ENCODE data around the gene DPYSL3. TPM values are rescaled to one million over a fixed set of nuclear protein-coding genes. Genes with fewer than 3 reads are reported as not detected.

Gene DPYSL3
- total RNA-seq, 1 donor from 2014 or later: 16.4 TPM

GRCh38 chr5:147474140-147474539 lies 35.7 kb downstream of the DPYSL3 start:
- no peak for DNase-seq (ENCODE audit: low read depth)

GRCh38 chr5:147472664-147473475 lies 37.0 kb downstream of the DPYSL3 start:
- no peak for DNase-seq (ENCODE audit: low read depth)

GRCh38 chr5:147467973-147468508 lies 41.8 kb downstream of the DPYSL3 start:
- DNase-seq (ENCODE audit: low read depth): no peak

- DNase-seq (ENCODE audit: low read depth): no peak
Measured at GRCh38 chr5:147466360-147466980, 43.4 kb downstream of the DPYSL3 start.

- no peak for DNase-seq (ENCODE audit: low read depth)
Measured at GRCh38 chr5:147465747-147466146, 44.1 kb downstream of the DPYSL3 start.

- peak; percentile 56 for DNase-seq (ENCODE audit: low read depth)
Measured at GRCh38 chr5:147464211-147464610, 45.7 kb downstream of the DPYSL3 start.

GRCh38 chr5:147461915-147462314 lies 48.0 kb downstream of the DPYSL3 start:
- no peak for DNase-seq (ENCODE audit: low read depth)

- DNase-seq (ENCODE audit: low read depth): no peak
Measured at GRCh38 chr5:147460380-147460779, 49.5 kb downstream of the DPYSL3 start.

- DNase-seq (ENCODE audit: low read depth): no peak
Measured at GRCh38 chr5:147458581-147458980, 51.3 kb downstream of the DPYSL3 start.

- DNase-seq (ENCODE audit: low read depth): no peak
Measured at GRCh38 chr5:147455822-147456450, 53.9 kb downstream of the DPYSL3 start.

- no peak for DNase-seq (ENCODE audit: low read depth)
Measured at GRCh38 chr5:147454996-147455677, 54.7 kb downstream of the DPYSL3 start.

GRCh38 chr5:147453875-147454814 lies 55.7 kb downstream of the DPYSL3 start:
- peak; percentile 93 for DNase-seq (ENCODE audit: low read depth)

- DNase-seq (ENCODE audit: low read depth): no peak
Measured at GRCh38 chr5:147452165-147452811, 57.6 kb downstream of the DPYSL3 start.

- DNase-seq (ENCODE audit: low read depth): no peak
Measured at GRCh38 chr5:147451193-147451592, 58.7 kb downstream of the DPYSL3 start.

- DNase-seq (ENCODE audit: low read depth): no peak
Measured at GRCh38 chr5:147450606-147451005, 59.3 kb downstream of the DPYSL3 start.

GRCh38 chr5:147448766-147449165 lies 61.1 kb downstream of the DPYSL3 start:
- DNase-seq (ENCODE audit: low read depth): no peak

- no peak for DNase-seq (ENCODE audit: low read depth)
Measured at GRCh38 chr5:147446523-147446922, 63.3 kb downstream of the DPYSL3 start.

- DNase-seq (ENCODE audit: low read depth): no peak
Measured at GRCh38 chr5:147445917-147446316, 64.0 kb downstream of the DPYSL3 start.

- no peak for DNase-seq (ENCODE audit: low read depth)
Measured at GRCh38 chr5:147445090-147445489, 64.8 kb downstream of the DPYSL3 start.

GRCh38 chr5:147442224-147442623 lies 67.6 kb downstream of the DPYSL3 start:
- DNase-seq (ENCODE audit: low read depth): no peak

All from myocyte (in vitro differentiated cells).